NT2/D1 (cell line): ENCODE measurements around the gene DDAH1.

Experiments
- SUZ12 ChIP-seq: IDR thresholded peaks from 2 replicates; pipeline ENCODE4 v1.6.1; 2011; ENCODE audit not compliant: insufficient read length, insufficient read depth; ENCODE audit errors: extremely low read depth
- ZNF274 ChIP-seq: IDR thresholded peaks from 2 replicates; pipeline ENCODE4 v1.6.1; 2011; ENCODE audit warnings: mild to moderate bottlenecking, low read depth, low read length

- TF ChIP-seq SUZ12 (no peak), ZNF274 (no peak)
Observed at GRCh38 chr1:85386068-85386722, 78.8 kb downstream of the DDAH1 start.
